GM18873 (cell line): Measurements from ENCODE around the gene METTL24.

Experiments
- ATAC-seq: cut with Tn5 transposase; IDR thresholded peaks from one replicate; pipeline ENCODE4 v1.9.1; 2021; ENCODE audit warnings: mild to moderate bottlenecking, moderate library complexity, moderate number of reproducible peaks; ENCODE audit not compliant: unreplicated experiment, low FRiP score

METTL24 gene

GRCh38 chr6:110357664-110358552 lies at the start of gene METTL24:
Gene METTL24, minus strand, starts transcription at chr6:110358349. Its CDS starts 77 bp downstream, at chr6:110358272.
- no peak for ATAC-seq

GRCh38 chr6:110404607-110405006 lies 46.5 kb upstream of the METTL24 start:
- ATAC-seq = no peak

GRCh38 chr6:110401585-110402176 lies 43.5 kb upstream of the METTL24 start:
- ATAC-seq = no peak

- no peak for ATAC-seq
Measured at GRCh38 chr6:110400208-110400607, 42.1 kb upstream of the METTL24 start.

- no peak for ATAC-seq
Measured at GRCh38 chr6:110399219-110400071, 41.3 kb upstream of the METTL24 start.

GRCh38 chr6:110398778-110399177 lies 40.6 kb upstream of the METTL24 start:
- ATAC-seq = no peak

- no peak for ATAC-seq
Measured at GRCh38 chr6:110395221-110395620, 37.1 kb upstream of the METTL24 start.

- ATAC-seq = no peak
Measured at GRCh38 chr6:110394409-110394808, 36.3 kb upstream of the METTL24 start.

- no peak for ATAC-seq
Measured at GRCh38 chr6:110392727-110393126, 34.6 kb upstream of the METTL24 start.

- no peak for ATAC-seq
Measured at GRCh38 chr6:110390404-110390803, 32.3 kb upstream of the METTL24 start.

- ATAC-seq = no peak
Measured at GRCh38 chr6:110389689-110390382, 31.7 kb upstream of the METTL24 start.

- ATAC-seq = no peak
Measured at GRCh38 chr6:110387986-110388385, 29.8 kb upstream of the METTL24 start.

GRCh38 chr6:110385458-110385863 lies 27.3 kb upstream of the METTL24 start:
- no peak for ATAC-seq

- ATAC-seq = no peak
Measured at GRCh38 chr6:110378552-110378951, 20.4 kb upstream of the METTL24 start.

GRCh38 chr6:110369066-110369465 lies 10.9 kb upstream of the METTL24 start:
- ATAC-seq = no peak

GRCh38 chr6:110368284-110368683 lies 10.1 kb upstream of the METTL24 start:
- no peak for ATAC-seq

- no peak for ATAC-seq
Measured at GRCh38 chr6:110367825-110368224, 9.7 kb upstream of the METTL24 start.

- no peak for ATAC-seq
Measured at GRCh38 chr6:110366975-110367374, 8.8 kb upstream of the METTL24 start.

GRCh38 chr6:110366256-110366655 lies 8.1 kb upstream of the METTL24 start:
- no peak for ATAC-seq

GRCh38 chr6:110364364-110365105 lies 6.4 kb upstream of the METTL24 start:
- ATAC-seq = no peak
